Activated CD4-positive, alpha-beta memory T cell treated with anti-CD3 and anti-CD28 coated beads, Interleukin-2, amount 10 ng/mL, durations not matched to agents 7 days and 5 days (primary cell): ENCODE results near the gene DKC1. TPM values are rescaled to one million over a fixed set of nuclear protein-coding genes. Genes with fewer than 3 reads are reported as not detected.

Experiments
- CTCF ChIA-PET: fragments of 350-600 bp; sonication (Branson Sonifier 250); formaldehyde crosslinking; loops from one replicate; lab custom pipeline; 2021; ENCODE audit warnings: antibody characterized with exemption, inconsistent platforms; lab: Charles Lee
- POLR2A ChIA-PET: fragments of 350-600 bp; sonication (Branson Sonifier 250); formaldehyde crosslinking; loops from one replicate; lab custom pipeline; 2021; ENCODE audit warnings: antibody characterized with exemption; lab: Charles Lee
- DNase-seq: peaks from one replicate; pipeline ENCODE4 v3.0.0-alpha.2; 2020
- H3K27ac Mint-ChIP-seq: one replicate; pipeline ENCODE4 v1.8.0; 2021; ENCODE audit warnings: mild to moderate bottlenecking, mixed read lengths
- H3K27me3 Mint-ChIP-seq: one replicate; pipeline ENCODE4 v1.8.0; 2021; ENCODE audit warnings: mixed read lengths
- H3K36me3 Mint-ChIP-seq: one replicate; pipeline ENCODE4 v1.8.0; 2021; ENCODE audit warnings: low read depth, mixed read lengths
- H3K4me1 Mint-ChIP-seq: one replicate; pipeline ENCODE4 v1.8.0; 2021; ENCODE audit warnings: mixed read lengths
- H3K4me3 Mint-ChIP-seq: one replicate; pipeline ENCODE4 v1.8.0; 2021; ENCODE audit warnings: mild to moderate bottlenecking, mixed read lengths
- H3K9me3 Mint-ChIP-seq: one replicate; pipeline ENCODE4 v1.8.0; 2021; ENCODE audit warnings: mixed read lengths
- total RNA-seq, 2 experiments: library from RNA; stranded (reverse); gene quantifications; one replicate each; pipeline ENCODE4 v1.2.3, GENCODE V29; 2021

Gene DKC1
- total RNA-seq, 2 experiments from 2014 or later: 46.8 to 50.4 TPM

DNA sequence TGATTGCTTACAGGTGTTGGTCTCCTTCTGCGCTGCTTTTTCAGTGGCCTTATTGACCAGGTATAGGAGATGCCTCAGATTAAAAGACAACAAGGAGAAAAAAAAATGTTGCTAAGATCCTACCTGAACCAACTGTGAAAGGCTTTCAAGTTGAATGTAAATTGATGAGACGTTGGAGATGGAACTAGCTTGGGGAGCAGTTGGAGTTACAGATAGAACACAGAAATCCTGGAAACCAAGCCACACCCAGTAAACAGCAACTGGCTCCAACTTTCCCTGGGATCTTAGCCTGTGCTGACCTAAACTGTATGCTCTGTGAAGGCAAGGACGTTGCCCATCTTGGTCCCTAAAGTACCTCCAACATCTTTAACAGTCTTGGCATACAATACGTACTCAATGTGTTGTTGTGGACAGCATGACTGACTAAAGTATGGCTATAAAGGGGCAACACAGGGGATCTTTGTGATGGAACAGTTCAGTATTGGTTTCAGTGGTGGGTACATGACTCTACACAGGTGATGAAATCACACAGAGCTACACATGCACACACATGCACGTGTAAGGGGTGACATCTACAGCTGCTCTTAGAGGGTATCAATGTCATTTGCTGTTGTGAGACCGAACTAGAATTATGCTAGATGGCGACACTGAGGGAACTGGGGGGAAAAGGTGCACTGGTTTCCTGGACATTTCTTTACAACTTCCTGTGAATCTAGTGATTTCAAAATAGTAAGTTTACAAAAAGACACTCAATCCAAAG is 34.1 kb upstream of the DKC1 start:
- no peaks in the 10 kb centered on the region for H3K9me3 Mint-ChIP-seq
- POLR2A ChIA-PET: interaction anchor here (1.4 to 3.8 kb wide), 2 partner anchors 10 to 20 kb away, joined by 5 to 12 read pairs; no protein-coding TSS in a partner anchor
- peaks cover 30% of the 10 kb centered on the region for H3K36me3 Mint-ChIP-seq
- no peak overlapping the region for H3K4me3 Mint-ChIP-seq
- peak overlapping the region; percentile 35 for H3K27ac Mint-ChIP-seq
- no peaks in the 10 kb centered on the region for H3K27me3 Mint-ChIP-seq
- H3K4me1 Mint-ChIP-seq: peaks cover 97% of the 10 kb centered on the region
- DNase-seq: no peak
- CTCF ChIA-PET: interaction anchor here (1.5 to 4.1 kb wide), 2 partner anchors 9 to 10 kb away, joined by 4 to 23 read pairs; no protein-coding TSS in a partner anchor

DNA sequence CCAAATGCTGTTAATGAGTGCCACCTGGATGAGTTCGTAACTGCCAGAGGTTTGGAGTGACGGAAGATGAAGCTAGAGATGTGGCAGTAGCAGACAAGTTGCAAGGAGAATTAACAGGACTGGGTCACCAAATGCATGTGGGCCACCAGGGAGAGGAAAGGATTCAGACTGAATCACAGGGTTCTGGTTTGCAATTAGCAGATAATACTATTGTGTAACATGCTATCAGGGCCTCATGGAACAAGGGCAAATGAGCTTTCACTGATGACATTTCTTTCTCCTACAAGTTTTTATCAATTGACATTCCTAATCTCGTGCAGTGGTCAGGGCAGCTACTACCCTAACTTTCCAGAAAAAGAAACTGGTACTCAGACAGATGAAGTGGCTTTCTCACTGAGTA is 33.2 kb upstream of the DKC1 start:
- H3K4me3 Mint-ChIP-seq: no peak overlapping the region
- CTCF ChIA-PET: interaction anchor here (1.4 to 4.1 kb wide), 3 partner anchors 8 to 19 kb away, joined by 4 to 23 read pairs (median 10); no protein-coding TSS in a partner anchor
- POLR2A ChIA-PET: interaction anchor here (1.4 to 3.8 kb wide), 3 partner anchors 11 to 20 kb away, joined by 5 to 20 read pairs (median 12); partner anchors contain the start of gene GAB3
- H3K9me3 Mint-ChIP-seq: no peaks in the 10 kb centered on the region
- peaks cover 29% of the 10 kb centered on the region for H3K36me3 Mint-ChIP-seq
- H3K27me3 Mint-ChIP-seq: no peaks in the 10 kb centered on the region
- peak overlapping the region; percentile 9 for H3K27ac Mint-ChIP-seq
- DNase-seq: no peak
- H3K4me1 Mint-ChIP-seq: peaks cover 99% of the 10 kb centered on the region

DNA sequence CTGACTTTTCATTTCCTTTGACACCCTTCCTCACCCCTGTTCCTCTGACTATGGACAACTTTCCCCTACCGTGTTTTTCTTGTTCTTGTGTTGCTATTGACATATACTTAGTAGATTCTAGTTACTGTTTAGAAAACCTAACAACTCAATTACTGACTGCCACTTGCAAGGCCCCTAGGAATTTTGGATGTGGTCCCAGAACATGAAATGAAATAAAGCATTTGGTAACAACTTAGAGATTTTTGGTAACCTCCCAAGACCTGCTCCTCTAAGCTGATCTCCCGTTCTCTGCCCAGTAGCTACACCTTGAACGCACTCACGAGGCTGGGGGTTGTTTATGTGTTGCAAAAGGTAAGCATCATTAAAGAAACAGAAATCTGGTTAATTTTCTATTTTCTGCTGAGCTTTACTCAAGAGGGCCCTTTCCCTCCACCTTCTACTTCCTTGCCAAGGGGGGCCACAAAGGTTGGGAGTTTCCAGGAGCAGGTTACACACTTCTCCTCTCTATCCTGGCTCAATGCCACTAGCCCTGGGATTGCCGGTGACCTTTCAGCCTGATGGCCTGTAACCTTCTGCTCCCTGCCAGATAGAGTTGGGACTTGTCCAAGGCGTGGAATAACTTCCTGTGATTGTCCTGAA is 32.3 kb upstream of the DKC1 start:
- Mint-ChIP-seq H3K4me3 (no peak overlapping the region), H3K27me3 (no peaks in the 10 kb centered on the region), H3K9me3 (no peaks in the 10 kb centered on the region), H3K27ac (peak overlapping the region; percentile 98), H3K4me1 (peaks cover 99% of the 10 kb centered on the region), H3K36me3 (peaks cover 29% of the 10 kb centered on the region)
- CTCF ChIA-PET: interaction anchor here (1.4 to 4.1 kb wide), 3 partner anchors 7 to 18 kb away, joined by 4 to 23 read pairs (median 10); no protein-coding TSS in a partner anchor
- POLR2A ChIA-PET: interaction anchor here (1.2 to 3.8 kb wide), 3 partner anchors 12 to 183 kb away, joined by 3 to 20 read pairs (median 12); partner anchors contain the start of genes GAB3 and IKBKG
- DNase-seq: no peak

DNA sequence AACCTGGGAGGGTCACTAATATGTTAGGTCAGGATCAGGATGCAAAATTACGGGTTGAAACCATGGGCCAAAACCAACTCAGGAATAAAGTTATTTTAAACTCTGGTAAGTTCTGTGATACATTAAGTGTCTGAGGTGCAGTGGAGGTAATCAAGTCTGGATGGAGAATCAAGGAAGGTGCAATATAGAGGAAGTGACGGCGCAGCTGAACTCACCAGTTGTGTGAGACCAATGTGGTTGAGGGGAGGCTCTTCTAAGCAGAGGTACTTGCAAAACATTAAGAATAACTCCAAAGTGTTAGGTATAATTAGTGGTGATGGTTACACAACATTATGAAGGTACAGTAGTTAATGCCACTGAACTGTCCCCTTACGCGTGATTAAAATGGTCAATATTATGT is 31.5 kb upstream of the DKC1 start:
- H3K27me3 Mint-ChIP-seq: no peaks in the 10 kb centered on the region
- peak overlapping the region; percentile 98 for H3K27ac Mint-ChIP-seq
- no peak for DNase-seq
- H3K9me3 Mint-ChIP-seq: no peaks in the 10 kb centered on the region
- no peak overlapping the region for H3K4me3 Mint-ChIP-seq
- POLR2A ChIA-PET: interaction anchor here (0.9 to 3.6 kb wide), 4 partner anchors 11 to 183 kb away, joined by 3 to 20 read pairs (median 4); partner anchors contain the start of genes DKC1, GAB3 and IKBKG
- CTCF ChIA-PET: interaction anchor here (2.5 to 4.1 kb wide), 2 partner anchors 13 to 18 kb away, joined by 10 to 23 read pairs; no protein-coding TSS in a partner anchor
- peaks cover 25% of the 10 kb centered on the region for H3K36me3 Mint-ChIP-seq
- H3K4me1 Mint-ChIP-seq: peaks cover 99% of the 10 kb centered on the region

DNA sequence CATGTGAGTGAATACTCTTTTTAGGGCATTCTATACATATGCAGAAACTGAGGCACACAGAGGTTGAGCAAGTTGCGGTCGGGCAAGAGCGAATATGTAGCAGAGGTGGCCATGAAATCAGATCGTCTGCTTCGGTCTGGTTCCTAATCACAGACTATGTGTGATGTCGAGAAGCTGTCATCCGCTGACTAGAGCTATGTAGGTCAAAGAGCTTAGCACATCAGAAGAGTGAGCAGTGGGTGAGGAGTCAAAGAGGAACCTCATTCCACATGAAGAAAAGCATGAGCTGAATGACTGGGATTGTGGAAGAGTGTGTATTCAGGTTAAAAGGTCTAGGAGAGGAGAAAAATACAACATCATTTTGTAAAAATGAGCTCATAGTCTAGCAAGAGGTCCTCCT is 30.8 kb upstream of the DKC1 start:
- no peak for DNase-seq
- ChIA-PET POLR2A (interaction anchor here (0.9 to 3.6 kb wide), 5 partner anchors 12 to 184 kb away, joined by 3 to 20 read pairs (median 4); partner anchors contain the start of genes DKC1, GAB3 and IKBKG), CTCF (interaction anchor here (4.1 to 4.6 kb wide), 2 partner anchors 14 to 17 kb away, joined by 23 read pairs; no protein-coding TSS in a partner anchor)
- H3K4me1 Mint-ChIP-seq: peaks cover 99% of the 10 kb centered on the region
- H3K27ac Mint-ChIP-seq: peak overlapping the region; percentile 98
- H3K27me3 Mint-ChIP-seq: no peaks in the 10 kb centered on the region
- no peaks in the 10 kb centered on the region for H3K9me3 Mint-ChIP-seq
- H3K4me3 Mint-ChIP-seq: peak overlapping the region; percentile 40
- H3K36me3 Mint-ChIP-seq: peaks cover 24% of the 10 kb centered on the region

DNA sequence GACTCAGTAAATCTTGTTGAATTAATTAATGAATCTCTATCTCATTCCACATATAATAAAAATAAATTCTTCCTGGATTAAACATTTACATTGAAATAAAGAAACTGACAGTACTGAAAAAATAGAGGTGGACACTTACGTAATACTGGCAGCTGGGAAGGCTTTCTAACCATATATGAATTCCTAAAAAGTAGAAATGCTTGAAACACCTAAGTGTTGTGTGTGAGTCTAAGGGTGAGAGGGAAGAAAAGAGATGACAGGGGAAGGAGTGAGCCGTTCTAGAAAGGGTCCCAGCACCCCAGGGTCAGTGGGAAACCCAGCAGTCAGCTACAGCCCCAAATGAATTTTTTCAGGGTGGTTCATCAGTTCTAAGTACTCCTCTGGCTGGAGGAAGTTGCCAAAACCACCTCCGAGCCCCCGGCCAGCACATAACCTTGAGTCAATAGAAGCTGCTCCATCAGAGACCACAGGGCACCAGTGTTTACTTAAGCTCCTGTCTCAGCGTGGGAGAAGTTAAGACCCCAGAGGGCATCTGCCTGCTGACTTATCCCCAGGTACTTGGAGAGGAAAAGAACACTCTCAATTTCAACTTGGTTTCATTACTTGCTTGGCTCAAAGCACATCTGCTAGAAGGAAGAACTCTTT is 30.1 kb upstream of the DKC1 start:
- Mint-ChIP-seq H3K36me3 (peaks cover 27% of the 10 kb centered on the region), H3K27me3 (no peaks in the 10 kb centered on the region), H3K9me3 (no peaks in the 10 kb centered on the region), H3K4me3 (peak overlapping the region; percentile 67), H3K27ac (peak overlapping the region; percentile 98), H3K4me1 (peaks cover 99% of the 10 kb centered on the region)
- ChIA-PET POLR2A (interaction anchor here (1.1 to 3.6 kb wide), 3 partner anchors 13 to 20 kb away, joined by 4 to 20 read pairs (median 6); partner anchors contain the start of gene GAB3), CTCF (interaction anchor here (4.1 to 4.6 kb wide), 2 partner anchors 14 to 17 kb away, joined by 23 read pairs; no protein-coding TSS in a partner anchor)
- DNase-seq: no peak

DNA sequence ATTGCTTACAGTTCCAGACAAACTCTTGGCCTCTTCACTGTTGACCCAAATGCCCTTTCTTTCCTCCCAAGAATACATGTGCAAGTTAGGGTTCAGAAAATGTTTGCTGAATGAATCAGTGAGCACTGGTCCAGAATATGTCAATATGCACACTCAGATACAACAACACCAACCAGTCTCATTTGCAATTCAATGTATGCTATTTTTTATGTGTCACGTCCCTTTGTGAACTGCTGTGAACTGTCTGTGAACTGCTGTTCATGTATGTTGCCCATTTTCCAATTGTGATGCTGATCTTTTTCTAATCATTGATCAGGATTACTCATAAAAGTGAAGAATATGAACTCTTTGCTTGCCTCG is 29.6 kb upstream of the DKC1 start:
- ChIA-PET CTCF (interaction anchor here (4.6 kb wide), 1 partner anchor 16 kb away, joined by 23 read pairs; no protein-coding TSS in a partner anchor), POLR2A (interaction anchor here (3.6 kb wide), 1 partner anchor 17 kb away, joined by 20 read pairs; the partner anchor contains the start of gene GAB3)
- H3K9me3 Mint-ChIP-seq: no peaks in the 10 kb centered on the region
- H3K27me3 Mint-ChIP-seq: no peaks in the 10 kb centered on the region
- H3K27ac Mint-ChIP-seq: peak overlapping the region; percentile 98
- H3K4me3 Mint-ChIP-seq: peak overlapping the region; percentile 67
- H3K4me1 Mint-ChIP-seq: peaks cover 97% of the 10 kb centered on the region
- DNase-seq: no peak
- peaks cover 28% of the 10 kb centered on the region for H3K36me3 Mint-ChIP-seq

DNA sequence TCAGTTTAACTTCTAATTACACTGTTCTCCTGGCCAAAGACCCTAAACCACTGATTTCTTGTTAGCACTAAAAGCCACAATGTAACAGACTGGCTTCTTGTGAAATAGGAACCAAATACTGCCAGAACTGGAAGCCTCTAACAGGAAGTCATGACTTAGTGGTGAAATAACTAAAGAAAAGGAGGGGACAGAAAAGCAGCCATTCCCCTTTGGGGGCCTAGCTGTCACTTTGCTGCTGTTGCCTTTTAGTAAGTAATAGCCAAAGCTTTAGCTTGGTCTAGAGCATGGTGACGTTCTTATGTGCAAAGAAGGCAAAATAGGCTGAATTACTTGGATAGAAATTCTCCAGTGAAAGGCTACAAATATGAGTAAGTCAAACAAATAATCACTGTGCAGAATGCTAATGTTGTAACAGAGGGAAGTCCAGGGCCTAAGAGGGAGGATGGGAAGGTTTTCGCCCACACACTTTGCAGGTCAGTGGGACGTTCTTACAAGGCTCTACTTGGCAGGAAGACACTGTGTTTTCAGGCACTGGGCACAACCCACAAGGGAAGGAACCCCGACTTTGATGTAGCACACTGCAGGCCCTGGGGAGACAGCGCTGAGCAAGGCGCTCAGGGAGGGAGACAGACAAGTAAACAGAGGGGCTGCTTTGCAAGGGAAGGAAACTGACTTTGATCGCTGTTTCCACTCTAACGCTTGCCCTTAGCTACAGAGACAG is 28.4 kb upstream of the DKC1 start:
- Mint-ChIP-seq H3K36me3 (peaks cover 25% of the 10 kb centered on the region), H3K27me3 (no peaks in the 10 kb centered on the region), H3K4me1 (peaks cover 98% of the 10 kb centered on the region), H3K27ac (peak overlapping the region; percentile 98), H3K4me3 (peak overlapping the region; percentile 66), H3K9me3 (no peaks in the 10 kb centered on the region)
- POLR2A ChIA-PET: interaction anchor here (1.1 to 3.1 kb wide), 4 partner anchors 15 to 29 kb away, joined by 3 to 13 read pairs (median 4); partner anchors contain the start of gene DKC1
- peak; percentile 46 for DNase-seq
- CTCF ChIA-PET: interaction anchor here (4.6 kb wide), 1 partner anchor 15 kb away, joined by 23 read pairs; no protein-coding TSS in a partner anchor

DNA sequence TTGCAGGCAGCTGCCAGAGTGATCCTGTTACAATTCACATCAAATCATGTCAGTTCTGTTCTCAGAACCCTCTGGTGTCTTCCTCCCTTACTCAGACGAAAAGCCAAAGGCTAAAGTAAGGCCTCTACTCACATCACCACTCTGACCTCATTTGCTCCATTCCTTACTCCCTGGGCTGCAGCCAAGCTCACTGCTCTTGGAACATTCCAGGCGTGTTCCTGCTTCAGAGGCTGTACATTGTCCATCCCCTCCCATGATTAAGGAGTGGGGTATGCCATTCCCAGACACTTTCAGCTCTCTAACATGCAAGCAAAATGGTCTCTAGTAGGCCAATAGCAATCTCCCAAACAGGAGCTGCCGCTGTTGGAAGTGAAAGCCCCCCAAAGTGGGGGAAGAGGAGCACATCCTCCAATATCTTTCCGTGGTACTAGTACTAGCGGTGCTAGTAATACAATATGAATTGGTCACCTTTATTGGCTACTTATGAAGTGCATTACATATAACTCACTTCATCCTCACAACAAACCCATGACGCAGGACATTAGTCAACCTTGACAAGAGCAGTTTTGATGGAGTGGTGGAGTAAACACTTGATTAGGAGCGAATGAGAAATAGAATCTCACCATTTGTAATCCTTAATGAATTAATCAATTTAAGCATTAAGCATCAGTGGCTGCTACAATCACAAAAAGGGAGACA is 26.8 kb upstream of the DKC1 start:
- Mint-ChIP-seq H3K27ac (peak overlapping the region; percentile 98), H3K27me3 (no peaks in the 10 kb centered on the region), H3K4me1 (peaks cover 96% of the 10 kb centered on the region), H3K9me3 (no peaks in the 10 kb centered on the region), H3K4me3 (peak overlapping the region; percentile 56), H3K36me3 (peaks cover 28% of the 10 kb centered on the region)
- DNase-seq: no peak
- CTCF ChIA-PET: interaction anchor here (4.6 kb wide), 1 partner anchor 13 kb away, joined by 23 read pairs; no protein-coding TSS in a partner anchor
- POLR2A ChIA-PET: interaction anchor here (0.7 to 3.1 kb wide), 2 partner anchors 11 to 16 kb away, joined by 3 to 13 read pairs; no protein-coding TSS in a partner anchor

DNA sequence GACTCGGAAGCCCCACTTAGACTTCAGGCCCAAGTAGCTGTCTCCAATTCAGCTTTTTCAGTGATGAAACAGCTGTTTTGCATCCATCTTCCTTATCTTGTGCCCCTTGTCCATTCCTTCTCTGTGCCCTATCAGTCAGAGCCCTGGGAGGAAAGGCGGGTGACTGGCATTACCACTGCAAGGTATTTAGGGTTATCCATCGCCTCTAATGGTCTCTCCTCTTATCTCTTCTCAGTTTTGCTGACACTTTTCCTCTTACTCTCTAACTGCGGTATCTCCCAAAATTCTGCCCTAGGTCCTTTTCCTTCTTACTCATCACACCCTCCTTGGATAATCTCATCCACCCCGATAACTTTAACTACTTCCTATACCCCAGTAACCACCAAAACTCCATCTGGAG is 25.5 kb upstream of the DKC1 start:
- peak overlapping the region; percentile 98 for H3K27ac Mint-ChIP-seq
- no peaks in the 10 kb centered on the region for H3K27me3 Mint-ChIP-seq
- no peak for DNase-seq
- H3K9me3 Mint-ChIP-seq: no peaks in the 10 kb centered on the region
- H3K4me3 Mint-ChIP-seq: peak overlapping the region; percentile 27
- peaks cover 91% of the 10 kb centered on the region for H3K4me1 Mint-ChIP-seq
- peaks cover 24% of the 10 kb centered on the region for H3K36me3 Mint-ChIP-seq
- CTCF ChIA-PET: interaction anchor here (1.1 to 2.2 kb wide), 2 partner anchors 7 to 12 kb away, joined by 4 to 26 read pairs; partner anchors contain the start of gene GAB3
- POLR2A ChIA-PET: no interaction called here
